ENCODE measurements around the gene ADD2.

The ADD2 gene

DNA sequence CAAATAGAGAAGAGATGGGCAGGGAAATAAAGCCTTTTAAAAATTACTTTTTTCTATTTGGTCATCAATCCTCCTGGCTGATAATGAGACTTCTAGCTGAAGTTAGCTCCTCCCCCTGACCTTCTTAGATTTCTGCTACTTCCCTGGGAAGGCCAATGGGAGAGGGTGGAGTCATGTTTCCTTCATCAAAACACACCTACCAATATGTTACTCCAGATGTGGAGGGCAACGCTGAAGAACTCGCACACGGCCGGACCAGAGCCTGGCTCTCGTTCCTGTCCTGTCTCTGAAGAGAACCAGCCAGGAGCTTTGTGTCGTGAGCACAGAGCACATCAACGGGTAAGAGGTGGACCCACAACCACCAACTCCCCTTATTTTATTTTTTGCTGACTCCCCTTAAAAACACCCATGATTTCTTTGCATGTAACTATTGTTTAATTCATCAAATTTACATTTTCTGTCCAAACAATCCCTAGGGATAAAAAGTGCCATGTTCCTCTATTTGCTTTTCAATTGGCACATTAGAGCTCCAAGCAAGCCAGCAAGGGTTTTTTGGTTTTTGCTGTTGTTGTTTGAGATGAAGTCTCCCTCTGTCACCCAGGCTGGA, 94.9 kb downstream of the ADD2 start:
- ATAC-seq = no peak
- TF ChIP-seq TOX (CRISPR knock-in tag; IDR thresholded peaks at IDR 0.05; ENCODE audit: borderline replicate concordance) = no peak
- no peak for TF ChIP-seq ISL1 (CRISPR knock-in tag; IDR thresholded peaks at IDR 0.05)
- no peak for TF ChIP-seq RARB (CRISPR knock-in tag; IDR thresholded peaks at IDR 0.05)
- TF ChIP-seq, protein P1, sequence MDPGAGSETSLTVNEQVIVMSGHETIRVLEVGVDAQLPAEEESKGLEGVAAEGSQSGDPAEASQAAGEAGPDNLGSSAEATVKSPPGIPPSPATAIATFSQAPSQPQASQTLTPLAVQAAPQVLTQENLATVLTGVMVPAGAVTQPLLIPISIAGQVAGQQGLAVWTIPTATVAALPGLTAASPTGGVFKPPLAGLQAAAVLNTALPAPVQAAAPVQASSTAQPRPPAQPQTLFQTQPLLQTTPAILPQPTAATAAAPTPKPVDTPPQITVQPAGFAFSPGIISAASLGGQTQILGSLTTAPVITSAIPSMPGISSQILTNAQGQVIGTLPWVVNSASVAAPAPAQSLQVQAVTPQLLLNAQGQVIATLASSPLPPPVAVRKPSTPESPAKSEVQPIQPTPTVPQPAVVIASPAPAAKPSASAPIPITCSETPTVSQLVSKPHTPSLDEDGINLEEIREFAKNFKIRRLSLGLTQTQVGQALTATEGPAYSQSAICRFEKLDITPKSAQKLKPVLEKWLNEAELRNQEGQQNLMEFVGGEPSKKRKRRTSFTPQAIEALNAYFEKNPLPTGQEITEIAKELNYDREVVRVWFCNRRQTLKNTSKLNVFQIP (CRISPR knock-in tag; IDR thresholded peaks at IDR 0.05; ENCODE audit: borderline replicate concordance, low read depth) = no peak

DNA sequence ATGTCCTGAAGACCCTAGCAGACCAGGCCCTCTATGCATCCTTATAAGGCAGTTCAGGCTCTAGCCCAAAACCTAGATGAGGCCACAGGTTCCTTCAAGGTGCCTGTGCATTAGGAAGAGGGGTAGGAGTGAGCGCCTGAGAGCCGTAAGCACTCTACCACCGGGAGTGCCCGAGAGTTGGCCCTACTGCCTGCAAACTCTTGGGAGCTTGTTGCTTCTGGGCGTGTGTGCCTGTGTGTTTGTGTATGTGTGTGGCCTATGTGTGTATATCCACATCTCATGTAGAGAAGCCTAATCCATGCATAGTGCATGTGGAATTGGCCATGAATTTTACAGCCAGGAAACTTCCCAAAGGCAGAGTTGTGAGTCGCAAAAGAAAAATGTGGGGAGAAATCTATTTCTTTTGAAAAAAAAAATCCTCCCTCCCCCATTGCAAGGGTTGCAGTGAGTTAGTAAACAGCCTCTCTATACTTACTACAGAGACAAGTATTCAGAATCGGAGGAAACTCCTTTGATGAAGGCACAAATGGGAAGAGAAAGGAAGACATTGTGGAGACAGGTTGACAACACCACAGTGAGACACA, 96.8 kb downstream of the ADD2 start:
- no peak for TF ChIP-seq ARNTL (CRISPR knock-in tag; IDR thresholded peaks at IDR 0.05; ENCODE audit: borderline replicate concordance, low read depth)
- TF ChIP-seq, protein P2, sequence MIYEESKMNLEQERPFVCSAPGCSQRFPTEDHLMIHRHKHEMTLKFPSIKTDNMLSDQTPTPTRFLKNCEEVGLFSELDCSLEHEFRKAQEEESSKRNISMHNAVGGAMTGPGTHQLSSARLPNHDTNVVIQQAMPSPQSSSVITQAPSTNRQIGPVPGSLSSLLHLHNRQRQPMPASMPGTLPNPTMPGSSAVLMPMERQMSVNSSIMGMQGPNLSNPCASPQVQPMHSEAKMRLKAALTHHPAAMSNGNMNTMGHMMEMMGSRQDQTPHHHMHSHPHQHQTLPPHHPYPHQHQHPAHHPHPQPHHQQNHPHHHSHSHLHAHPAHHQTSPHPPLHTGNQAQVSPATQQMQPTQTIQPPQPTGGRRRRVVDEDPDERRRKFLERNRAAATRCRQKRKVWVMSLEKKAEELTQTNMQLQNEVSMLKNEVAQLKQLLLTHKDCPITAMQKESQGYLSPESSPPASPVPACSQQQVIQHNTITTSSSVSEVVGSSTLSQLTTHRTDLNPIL (CRISPR knock-in tag; IDR thresholded peaks at IDR 0.05; ENCODE audit: low read depth) = no peak

DNA sequence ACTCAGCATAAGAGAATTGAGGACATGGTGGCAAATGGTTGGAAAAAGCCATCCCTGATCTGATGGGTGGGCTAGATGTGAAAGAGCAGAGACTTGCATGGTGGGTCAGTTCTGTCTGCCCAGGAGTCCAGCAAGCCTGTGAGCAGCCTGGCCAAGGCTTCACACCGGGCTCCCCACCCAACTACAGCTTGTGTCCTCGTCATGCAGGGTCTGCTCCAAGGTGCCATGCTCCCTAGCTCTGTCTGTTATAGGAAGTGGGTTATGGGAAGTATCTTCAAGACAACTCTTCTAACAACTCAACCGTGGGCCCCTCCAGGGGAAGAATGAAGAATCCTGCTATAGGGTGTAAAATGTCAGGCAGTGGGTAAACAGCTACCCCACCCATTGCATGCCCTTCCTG, 97.4 kb downstream of the ADD2 start:
- ATAC-seq = no peak
- no peak for TF ChIP-seq TOX (CRISPR knock-in tag; IDR thresholded peaks at IDR 0.05; ENCODE audit: borderline replicate concordance)
- TF ChIP-seq, protein P3, sequence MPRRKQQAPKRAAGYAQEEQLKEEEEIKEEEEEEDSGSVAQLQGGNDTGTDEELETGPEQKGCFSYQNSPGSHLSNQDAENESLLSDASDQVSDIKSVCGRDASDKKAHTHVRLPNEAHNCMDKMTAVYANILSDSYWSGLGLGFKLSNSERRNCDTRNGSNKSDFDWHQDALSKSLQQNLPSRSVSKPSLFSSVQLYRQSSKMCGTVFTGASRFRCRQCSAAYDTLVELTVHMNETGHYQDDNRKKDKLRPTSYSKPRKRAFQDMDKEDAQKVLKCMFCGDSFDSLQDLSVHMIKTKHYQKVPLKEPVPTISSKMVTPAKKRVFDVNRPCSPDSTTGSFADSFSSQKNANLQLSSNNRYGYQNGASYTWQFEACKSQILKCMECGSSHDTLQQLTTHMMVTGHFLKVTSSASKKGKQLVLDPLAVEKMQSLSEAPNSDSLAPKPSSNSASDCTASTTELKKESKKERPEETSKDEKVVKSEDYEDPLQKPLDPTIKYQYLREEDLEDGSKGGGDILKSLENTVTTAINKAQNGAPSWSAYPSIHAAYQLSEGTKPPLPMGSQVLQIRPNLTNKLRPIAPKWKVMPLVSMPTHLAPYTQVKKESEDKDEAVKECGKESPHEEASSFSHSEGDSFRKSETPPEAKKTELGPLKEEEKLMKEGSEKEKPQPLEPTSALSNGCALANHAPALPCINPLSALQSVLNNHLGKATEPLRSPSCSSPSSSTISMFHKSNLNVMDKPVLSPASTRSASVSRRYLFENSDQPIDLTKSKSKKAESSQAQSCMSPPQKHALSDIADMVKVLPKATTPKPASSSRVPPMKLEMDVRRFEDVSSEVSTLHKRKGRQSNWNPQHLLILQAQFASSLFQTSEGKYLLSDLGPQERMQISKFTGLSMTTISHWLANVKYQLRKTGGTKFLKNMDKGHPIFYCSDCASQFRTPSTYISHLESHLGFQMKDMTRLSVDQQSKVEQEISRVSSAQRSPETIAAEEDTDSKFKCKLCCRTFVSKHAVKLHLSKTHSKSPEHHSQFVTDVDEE (CRISPR knock-in tag; IDR thresholded peaks at IDR 0.05) = no peak
- no peak for TF ChIP-seq OSR1 (CRISPR knock-in tag; IDR thresholded peaks at IDR 0.05)
- TF ChIP-seq, protein P1 (CRISPR knock-in tag; IDR thresholded peaks at IDR 0.05; ENCODE audit: borderline replicate concordance, low read depth) = no peak
- no peak for TF ChIP-seq ZFP3 (CRISPR knock-in tag; IDR thresholded peaks at IDR 0.05)
- no peak for TF ChIP-seq ESRRG (CRISPR knock-in tag; IDR thresholded peaks at IDR 0.05)
- TF ChIP-seq, protein P4, sequence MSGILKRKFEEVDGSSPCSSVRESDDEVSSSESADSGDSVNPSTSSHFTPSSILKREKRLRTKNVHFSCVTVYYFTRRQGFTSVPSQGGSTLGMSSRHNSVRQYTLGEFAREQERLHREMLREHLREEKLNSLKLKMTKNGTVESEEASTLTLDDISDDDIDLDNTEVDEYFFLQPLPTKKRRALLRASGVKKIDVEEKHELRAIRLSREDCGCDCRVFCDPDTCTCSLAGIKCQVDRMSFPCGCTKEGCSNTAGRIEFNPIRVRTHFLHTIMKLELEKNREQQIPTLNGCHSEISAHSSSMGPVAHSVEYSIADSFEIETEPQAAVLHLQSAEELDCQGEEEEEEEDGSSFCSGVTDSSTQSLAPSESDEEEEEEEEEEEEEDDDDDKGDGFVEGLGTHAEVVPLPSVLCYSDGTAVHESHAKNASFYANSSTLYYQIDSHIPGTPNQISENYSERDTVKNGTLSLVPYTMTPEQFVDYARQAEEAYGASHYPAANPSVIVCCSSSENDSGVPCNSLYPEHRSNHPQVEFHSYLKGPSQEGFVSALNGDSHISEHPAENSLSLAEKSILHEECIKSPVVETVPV (CRISPR knock-in tag; IDR thresholded peaks at IDR 0.05) = no peak
- TF ChIP-seq ZNF70 (CRISPR knock-in tag; IDR thresholded peaks at IDR 0.05) = no peak
- TF ChIP-seq BACH2 (CRISPR knock-in tag; IDR thresholded peaks at IDR 0.05; ENCODE audit: borderline replicate concordance) = no peak
- no peak for TF ChIP-seq GLIS3 (CRISPR knock-in tag; IDR thresholded peaks at IDR 0.05)
- TF ChIP-seq ZFP30 (CRISPR knock-in tag; IDR thresholded peaks at IDR 0.05) = no peak
- TF ChIP-seq ZNF8 (CRISPR knock-in tag; IDR thresholded peaks at IDR 0.05) = no peak
- TF ChIP-seq PPARA (CRISPR knock-in tag; IDR thresholded peaks at IDR 0.05; ENCODE audit: borderline replicate concordance) = no peak
- TF ChIP-seq CSDC2 (CRISPR knock-in tag; IDR thresholded peaks at IDR 0.05) = no peak
- TF ChIP-seq ARNTL (CRISPR knock-in tag; IDR thresholded peaks at IDR 0.05; ENCODE audit: borderline replicate concordance, low read depth) = no peak
- no peak for TF ChIP-seq TCF4 (CRISPR knock-in tag; IDR thresholded peaks at IDR 0.05; ENCODE audit: borderline replicate concordance)
- no peak for TF ChIP-seq SNAI2 (CRISPR knock-in tag; IDR thresholded peaks at IDR 0.05)

More for the DNA sequence above, 96.8 kb downstream of the ADD2 start:
- ATAC-seq = no peak

All from SK-N-SH treated with all-trans-retinoic acid at 6 μM for 48 hours (cell line).